Limb (tissue), 2 donors: ENCODE measurements around the gene LCN6.

ENCODE experiments used
- DNase-seq, 2 donors: peaks; one replicate each; pipeline ENCODE4 v3.0.0-alpha.2; 2016; ENCODE audit errors: extremely low spot score in 2 of 2

Gene LCN6

GRCh38 chr9:136694163-136694871 lies 54.0 kb downstream of the LCN6 start:
- no peak for DNase-seq
